GM18502 (cell line): ENCODE data around the gene TMEM8B.
"Not testable (repeated sequence)": the region's sequence is repeated elsewhere in the genome, so short reads cannot be mapped to it uniquely, and the experiment has no call there.

Experiments
- ATAC-seq: cut with Tn5 transposase; IDR thresholded peaks from one replicate; pipeline ENCODE4 v1.9.1; 2021; ENCODE audit warnings: mild to moderate bottlenecking; ENCODE audit not compliant: unreplicated experiment, poor library complexity

TMEM8B gene

DNA sequence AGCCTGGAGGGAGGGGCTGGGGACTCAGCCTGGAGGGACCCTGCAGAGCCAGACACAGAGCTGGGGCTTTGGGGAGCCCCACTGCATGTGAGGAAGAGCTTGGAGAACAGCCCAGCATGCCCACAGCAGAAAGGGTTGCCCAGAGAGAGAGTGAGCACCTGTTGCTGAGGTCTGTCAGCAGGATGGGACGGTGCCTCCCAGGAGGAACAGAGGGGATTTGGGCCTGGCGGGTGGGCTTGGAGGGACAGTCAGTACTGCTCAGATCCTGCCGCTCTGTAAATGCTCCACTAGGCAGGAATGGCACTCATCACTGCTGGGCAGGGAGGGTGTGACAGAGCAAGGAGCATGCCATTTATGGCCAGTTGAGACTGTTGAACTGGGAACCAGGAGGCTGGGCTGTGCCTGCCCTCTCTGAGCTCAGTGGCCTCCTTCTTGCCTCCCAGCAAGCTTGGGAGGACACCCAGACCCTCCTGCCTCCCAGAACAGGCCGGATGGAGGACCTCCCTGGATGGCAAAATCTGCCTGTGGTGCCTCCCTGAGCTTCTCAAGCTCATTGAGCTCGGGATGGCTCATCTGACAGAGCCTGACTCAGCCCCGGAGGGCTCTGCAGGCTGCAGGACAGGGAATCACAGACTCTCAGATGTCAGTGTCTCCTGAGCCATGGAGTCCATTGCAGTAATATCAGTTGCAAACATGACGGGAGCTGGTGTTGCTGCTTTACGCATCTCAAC lies 76.2 kb downstream of the TMEM8B start:
- no peak for ATAC-seq

DNA sequence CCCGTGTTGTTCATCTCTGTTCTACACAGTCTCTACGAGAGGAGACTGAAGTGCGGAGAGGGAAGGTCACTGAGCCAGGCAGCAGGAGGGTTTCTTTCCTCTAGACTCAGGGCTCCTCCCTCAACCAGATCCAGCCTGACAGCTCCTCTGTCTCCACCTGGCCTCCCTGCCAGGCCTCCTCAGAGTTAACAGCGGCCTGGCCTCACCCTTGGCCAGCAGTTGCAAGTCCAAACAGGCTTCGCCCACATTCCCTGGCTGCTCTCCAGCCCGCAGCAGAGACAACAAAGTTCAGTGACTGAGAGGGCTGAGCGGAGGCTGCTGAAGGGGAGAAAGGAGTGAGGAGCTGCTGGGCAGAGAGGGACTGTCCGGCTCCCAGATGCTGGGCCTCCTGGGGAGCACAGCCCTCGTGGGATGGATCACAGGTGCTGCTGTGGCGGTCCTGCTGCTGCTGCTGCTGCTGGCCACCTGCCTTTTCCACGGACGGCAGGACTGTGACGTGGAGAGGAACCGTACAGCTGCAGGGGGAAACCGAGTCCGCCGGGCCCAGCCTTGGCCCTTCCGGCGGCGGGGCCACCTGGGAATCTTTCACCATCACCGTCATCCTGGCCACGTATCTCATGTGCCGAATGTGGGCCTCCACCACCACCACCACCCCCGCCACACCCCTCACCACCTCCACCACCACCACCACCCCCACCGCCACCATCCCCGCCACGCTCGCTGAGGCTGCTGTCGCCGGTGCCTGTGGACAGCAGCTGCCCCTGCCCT lies 77.1 kb downstream of the TMEM8B start, which contains the start of gene HRCT1:
Gene HRCT1, plus strand, starts transcription at position 291 of the 768 bp plus-strand sequence. Its CDS starts 86 bp downstream, at position 377.
- ATAC-seq, result no peak

DNA sequence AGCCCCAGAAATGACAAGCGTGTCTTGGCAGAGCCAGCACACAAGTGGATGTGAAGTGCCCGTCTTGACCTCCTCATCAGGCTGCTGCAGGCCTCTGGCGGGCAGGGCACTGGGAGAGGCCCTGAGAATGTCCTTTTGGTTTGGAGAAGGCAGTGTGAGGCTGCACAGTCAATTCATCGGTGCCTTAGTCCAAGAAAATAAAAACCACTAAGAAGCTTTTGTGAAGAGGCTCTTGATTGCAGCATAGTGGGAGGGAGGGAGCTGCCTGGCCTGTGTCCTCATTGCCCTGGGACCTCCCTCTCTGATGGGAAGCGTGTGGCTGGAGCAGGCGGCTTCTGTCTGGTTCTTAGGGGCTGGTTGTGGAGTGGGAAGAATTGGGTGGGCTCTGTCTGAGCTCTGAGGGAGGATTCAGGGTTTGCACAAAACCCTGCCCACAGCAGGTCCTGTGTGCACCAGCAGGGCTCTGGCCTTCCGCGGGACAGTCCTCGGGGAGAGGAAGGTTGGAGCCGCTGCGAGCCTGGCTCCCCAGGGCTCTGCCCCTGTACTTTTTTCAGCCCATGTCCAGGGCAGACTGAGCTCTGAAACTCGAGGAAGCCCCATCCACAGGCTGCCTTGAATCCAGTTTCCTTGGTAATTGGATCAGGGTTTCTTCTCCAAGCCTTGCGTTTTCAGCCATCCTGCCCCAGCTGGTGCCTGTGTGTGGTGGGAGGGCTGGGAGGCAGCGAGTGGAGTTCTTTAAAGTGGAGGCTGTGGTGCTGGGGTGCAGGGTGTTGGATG lies 78.1 kb downstream of the TMEM8B start:
- ATAC-seq, result no peak

DNA sequence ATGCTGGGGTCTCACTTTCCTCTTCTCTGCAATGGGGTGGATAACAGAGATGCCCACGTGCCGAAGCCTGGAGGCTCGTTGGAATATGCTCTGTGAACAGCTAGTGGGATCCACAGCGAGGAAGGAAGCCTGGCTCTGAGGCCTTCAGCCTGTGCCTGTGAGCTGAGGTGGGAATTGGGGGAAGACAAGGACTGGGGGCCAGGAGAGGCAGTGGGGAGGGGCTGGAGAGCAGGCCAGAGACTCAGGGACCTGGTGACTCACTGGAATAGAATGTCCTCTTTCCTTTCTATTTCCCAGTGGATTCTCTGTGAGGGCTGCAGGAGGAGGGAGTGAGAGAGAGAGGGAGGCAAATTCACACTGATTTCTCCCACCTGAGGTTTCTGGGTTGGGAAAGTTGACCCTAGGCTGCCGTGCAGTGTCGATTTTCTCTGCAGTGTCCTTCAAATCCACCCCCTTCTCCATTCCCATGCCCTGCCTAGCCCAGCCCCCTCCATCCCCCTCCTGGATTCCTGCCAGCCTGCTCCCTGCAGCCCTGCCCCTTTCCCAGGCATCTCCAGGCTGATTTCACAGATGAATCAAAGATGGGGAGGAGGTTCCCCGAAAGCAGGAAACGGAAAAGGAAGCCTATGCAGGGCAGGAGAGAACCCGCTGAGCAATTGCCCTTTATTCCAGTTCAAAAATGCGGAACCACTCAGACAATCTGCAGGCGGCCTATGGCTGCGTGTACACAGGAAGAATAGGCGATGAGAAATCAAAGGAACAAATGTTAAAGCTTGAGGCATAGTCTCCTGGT lies 78.9 kb downstream of the TMEM8B start:
- ATAC-seq, result no peak

DNA sequence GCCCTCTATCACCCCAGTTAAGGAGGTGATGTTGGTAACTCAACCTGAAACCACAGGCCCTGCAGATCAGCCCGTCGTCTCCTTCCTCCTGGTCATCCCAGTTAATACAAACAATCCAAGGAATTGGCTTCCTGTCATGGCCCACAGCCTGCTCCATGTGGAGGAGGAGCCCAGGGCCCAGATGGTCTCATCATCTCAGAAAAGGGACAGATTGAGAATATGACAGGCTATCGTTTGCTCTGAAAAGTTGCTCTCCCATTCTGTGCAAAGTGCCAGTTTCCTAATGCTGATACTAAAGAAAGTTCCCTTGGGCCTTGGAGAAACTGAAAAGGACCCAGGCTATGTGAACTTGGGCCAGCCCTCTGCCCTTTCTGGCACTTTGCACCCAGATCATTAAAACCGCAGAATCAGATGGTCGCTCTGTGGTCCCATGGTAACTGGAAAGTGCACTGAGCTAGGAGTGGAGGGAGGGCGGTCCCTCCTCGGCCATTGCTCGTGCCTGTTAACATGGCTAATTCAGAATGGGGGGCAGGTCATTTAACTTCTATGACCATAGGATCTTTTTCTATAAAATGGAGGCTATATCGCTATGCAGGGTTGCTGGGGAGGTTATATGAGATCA lies 79.6 kb downstream of the TMEM8B start:
- ATAC-seq, result no peak

DNA sequence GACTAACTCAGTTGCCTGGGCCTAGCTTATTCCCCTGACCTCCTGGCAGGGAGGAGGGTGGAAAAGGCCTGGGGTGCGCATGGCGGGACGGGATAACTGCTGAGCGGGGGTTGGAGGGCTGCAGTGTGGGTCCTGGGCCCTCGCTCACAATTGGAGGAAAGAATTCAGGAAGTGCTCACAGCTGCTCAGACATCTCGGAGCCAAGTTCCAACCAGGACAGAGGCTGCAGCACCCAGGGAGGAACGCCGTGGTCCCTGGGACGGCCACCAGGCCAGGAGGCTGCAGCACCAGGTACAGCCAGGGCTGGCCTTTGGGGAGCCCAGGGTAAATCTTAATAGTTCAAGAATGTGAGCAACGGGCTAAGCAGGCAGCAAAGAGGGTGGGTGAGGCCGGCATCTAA lies 80.2 kb downstream of the TMEM8B start, which contains the start of gene SPAAR:
Gene SPAAR, plus strand, starts transcription at position 217 of the 400 bp plus-strand sequence. CDS start 974 bp downstream, outside the sequence.
- no peak for ATAC-seq

DNA sequence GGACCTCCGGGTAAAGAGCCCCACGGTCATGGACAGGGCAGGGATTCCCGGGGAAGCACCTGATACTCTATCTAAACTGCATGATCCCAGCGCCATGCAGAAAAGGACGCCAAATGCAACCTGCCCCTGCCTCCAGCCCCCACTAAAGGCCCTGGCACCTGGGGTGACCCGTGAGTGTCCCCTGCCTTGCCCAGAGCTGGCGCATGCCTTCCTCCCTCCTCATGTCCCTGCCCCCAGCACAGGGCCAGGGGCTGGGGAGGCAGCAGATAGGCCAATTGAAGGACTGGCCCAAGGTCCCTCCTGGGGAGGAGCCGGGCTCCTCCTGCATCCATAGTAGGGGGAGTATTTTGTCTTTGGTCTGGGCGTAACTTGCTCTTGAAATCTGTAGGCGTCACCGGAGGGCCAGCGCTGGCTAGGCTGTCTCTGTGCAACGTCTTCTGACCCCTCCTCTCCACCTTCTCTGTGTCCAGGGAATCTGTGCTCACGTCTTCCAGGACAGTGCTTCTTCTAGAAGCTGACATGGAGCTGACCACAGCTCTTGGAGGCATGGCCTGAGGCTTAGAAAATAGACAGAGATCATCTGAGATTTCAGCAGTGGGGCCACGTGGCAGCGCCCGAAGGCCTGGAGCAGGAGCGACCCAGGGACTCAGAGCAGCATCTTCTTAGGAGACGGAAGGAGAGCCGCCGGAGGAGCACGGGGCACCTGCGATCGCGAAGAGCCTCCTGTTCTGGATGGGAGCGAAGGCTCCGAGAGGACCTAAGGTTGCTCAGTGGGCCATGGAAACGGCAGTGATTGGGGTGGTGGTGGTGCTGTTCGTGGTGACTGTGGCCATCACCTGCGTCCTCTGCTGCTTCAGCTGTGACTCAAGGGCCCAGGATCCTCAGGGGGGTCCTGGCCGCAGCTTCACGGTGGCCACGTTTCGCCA lies 80.9 kb downstream of the TMEM8B start:
- no peak for ATAC-seq

DNA sequence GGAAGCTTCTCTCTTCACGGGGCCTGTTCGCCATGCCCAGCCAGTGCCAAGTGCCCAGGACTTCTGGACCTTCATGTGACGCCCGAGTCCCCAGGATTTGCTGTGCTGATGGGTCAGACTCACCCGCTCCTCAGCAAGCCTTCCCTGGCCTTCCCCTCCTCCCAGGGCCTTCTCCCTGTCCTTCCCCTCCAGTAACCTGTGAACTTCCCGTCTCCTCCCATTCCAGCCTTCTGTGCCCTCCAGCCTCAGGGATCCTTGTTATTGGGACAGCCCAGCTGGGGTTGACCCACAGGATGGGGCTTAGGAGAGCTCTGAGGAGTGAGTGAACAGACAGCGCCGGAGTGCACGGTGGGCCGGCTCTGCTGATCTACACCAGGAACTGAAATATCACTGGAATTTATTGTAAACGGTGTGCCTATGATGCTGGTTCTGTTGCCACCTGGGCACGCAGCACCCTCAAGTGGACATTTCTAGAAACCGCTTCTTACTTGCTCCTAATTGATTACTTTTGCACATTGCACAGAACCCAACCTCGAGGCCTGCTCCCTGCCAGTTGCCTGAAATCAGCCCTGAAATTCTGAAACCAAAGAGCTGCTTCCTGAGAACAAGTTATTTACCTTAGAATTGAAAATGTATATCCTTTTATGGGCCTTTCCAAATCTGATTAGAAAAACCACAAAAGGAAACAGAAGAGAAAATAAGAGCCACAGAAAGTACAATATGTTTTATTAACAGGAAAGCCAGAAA lies 81.8 kb downstream of the TMEM8B start:
- no peak for ATAC-seq

DNA sequence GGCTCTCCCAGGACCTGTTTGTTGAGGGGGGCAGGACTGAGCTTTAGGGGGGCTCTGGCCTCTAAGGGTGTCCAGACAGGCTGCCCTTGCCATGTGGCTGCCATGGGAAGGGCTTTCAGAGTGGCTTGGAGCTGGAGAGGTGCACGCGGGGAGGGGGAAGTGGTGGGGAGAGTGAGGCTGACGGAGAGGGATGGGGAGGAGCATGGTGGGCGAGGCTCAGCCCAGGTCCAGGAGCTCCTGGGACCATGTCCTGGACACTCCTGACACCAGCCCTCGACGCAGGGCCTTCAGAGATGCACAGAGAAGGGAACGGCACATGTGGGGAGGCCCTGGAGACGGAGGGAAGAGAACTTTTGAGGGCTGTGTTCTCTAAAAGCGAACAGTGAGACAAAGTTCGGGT lies 82.7 kb downstream of the TMEM8B start:
- ATAC-seq, result no peak

DNA sequence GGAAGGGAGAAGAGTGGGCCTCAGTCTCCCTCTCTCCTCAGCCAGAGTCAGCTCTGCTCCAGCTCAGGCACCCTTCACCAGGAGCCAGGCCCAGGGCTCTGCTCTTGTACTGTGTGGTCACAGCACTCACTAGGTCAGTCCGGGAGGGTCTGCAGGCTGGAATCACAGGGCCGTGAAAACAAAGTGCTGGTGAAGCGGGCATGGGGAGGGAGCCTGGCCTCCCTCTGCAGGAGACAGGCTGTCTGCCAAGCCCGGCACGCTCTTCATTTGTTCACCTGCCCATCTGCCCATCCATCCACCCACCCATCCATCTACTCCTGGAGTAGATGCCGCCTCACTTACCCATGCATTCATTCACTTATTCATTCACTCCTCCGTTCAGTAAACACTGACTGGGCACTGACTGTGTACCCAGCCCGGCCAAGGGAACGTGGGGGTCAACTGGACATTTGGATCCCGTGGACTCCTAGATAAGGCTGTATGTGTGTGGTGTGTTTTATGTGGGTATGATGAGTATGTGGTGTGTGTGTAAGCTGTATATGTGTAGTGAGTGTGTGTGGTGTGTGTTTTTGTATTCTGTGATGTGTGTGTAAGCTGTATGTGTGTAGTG lies 83.9 kb downstream of the TMEM8B start:
- ATAC-seq, result no peak

DNA sequence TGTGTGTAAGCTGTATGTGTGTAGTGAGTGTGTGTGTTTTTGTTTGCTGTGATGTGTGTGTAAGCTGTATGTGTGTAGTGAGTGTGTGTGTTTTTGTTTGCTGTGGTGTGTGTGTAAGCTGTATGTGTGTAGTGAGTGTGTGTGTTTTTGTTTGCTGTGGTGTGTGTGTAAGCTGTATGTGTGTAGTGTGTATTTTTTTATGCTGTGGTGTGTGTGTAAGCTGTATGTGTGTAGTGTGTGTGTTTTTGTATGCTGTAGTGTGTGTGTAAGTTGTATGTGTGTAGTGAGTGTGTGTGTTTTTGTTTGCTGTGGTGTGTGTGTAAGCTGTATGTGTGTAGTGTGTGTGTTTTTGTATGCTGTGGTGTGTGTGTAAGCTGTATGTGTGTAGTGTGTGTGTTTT lies 84.4 kb downstream of the TMEM8B start:
- ATAC-seq, result not testable (repeated sequence)

DNA sequence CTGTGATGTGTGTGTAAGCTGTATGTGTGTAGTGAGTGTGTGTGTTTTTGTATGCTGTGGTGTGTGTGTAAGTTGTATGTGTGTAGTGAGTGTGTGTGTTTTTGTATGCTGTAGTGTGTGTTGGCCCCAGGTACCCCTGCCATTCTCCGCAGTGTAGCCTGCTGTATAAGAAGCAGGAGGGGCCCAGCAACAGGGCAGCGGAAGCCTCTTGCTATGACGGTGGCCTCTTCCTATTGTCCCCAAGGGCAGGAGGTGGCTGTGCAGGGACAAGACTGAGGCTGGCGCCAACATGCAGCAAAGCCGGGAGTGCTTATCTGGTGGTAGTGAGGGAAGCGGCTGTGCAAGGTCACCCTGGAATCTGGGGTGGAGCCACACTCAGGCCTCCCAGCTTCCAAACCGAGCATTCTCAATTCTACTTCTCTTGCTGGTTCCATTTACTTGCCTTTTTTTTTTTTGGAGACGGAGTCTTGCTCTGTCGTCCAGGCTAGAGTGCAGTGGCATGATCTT lies 85.3 kb downstream of the TMEM8B start:
- no peak for ATAC-seq
